HG02973 (cell line): ENCODE measurements around the gene DCTN5.
"Not testable (repeated sequence)": the region's sequence is repeated elsewhere in the genome, so short reads cannot be mapped to it uniquely, and the experiment has no call there.

ENCODE experiments used
- ATAC-seq: cut with Tn5 transposase; IDR thresholded peaks from one replicate; pipeline ENCODE4 v1.9.1; 2021; ENCODE audit warnings: moderate library complexity; ENCODE audit not compliant: unreplicated experiment

DCTN5 gene

DNA sequence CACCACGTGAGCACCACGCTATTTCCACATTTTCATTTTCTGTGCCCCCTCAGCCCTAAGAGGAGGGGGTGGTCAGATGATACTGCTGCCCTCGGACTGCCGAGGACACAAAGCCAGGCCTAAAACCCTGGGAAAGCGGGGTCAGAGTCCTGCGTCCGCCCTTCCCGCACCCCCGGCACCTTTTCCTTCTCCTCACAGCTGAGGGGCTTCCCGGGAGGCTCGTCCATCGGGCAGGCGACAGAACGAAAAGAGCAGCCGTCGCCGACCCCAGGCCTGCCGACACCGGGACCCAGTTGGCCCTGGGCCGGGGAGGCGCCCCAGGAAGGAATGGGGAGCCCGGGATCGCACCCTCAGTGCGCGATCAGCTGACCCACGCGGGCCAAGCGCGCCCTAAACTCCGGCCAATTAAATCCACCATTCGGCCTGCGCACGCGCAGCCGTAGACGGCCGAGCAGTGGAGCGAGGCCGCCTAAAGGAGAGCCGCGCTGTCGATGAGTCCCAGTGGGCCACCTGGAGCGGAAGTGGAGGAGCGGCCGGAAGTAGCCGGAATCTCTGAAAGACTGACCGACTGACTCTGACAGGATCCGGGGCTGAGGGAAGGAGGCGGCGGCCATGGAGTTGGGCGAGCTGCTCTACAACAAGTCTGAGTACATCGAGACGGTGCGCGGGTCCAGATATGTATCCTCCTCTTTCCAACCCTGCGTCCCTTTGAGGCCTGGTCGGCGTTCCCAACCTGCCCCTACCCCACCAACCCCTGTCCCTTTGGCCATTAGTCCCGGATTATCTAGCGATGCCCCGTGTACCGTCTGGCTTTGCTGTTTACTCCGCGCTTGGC is at the start of gene DCTN5, which contains the start of gene PALB2:
Gene DCTN5 (plus strand): TSS at position 536 of the 835 bp plus-strand sequence. CDS start 77 bp downstream, at position 613.
Gene PALB2 (minus strand): TSS at position 380 of the 835 bp plus-strand sequence. CDS start 153 bp downstream, at position 227.
- peak; percentile 90 for ATAC-seq

- no peak for ATAC-seq
Measured at GRCh38 chr16:23594186-23594585, 47.1 kb upstream of the DCTN5 start.

- no peak for ATAC-seq
Measured at GRCh38 chr16:23595246-23595950, 45.9 kb upstream of the DCTN5 start.

DNA sequence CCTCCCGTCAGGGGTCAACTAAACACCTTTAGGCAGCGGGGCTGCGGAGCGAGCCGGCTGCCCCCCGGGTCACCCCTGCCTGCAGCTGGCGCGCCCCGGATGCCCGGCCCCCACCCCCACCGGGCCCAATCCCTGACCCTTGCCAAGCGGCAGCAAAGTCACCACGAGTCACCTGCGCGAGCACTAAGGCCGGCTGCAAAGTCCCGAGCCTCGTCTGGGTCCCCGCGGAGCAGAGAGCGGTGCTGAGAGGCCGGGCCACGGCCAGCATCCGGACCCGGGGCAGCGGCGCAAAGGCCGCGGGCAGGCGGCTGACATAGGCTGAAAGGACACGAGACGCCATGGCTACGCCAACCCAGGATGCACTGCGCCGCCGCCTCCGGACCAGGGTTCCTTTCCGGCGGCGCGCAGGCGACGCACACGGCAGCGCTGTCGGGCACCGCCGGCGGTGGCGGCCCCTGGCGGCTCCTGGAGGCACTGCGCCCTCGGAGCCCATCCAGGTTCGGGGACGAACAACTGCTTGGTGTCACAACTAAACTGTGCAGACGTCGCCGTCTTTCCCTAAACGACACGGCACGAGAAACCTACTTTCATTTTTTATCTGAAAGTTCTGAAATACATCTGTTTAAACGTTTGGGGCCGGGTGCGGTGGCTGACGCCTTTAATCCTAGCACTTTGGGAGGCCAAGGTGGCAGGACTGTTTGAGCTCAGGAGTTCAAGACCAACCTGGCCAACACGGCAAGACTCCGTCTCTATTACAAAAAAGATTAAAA is 45.1 kb upstream of the DCTN5 start, which contains the start of gene NDUFAB1:
Gene NDUFAB1 (minus strand): TSS at position 366 of the 770 bp plus-strand sequence. CDS start 26 bp downstream, at position 340.
- ATAC-seq, result peak; percentile 88

DNA sequence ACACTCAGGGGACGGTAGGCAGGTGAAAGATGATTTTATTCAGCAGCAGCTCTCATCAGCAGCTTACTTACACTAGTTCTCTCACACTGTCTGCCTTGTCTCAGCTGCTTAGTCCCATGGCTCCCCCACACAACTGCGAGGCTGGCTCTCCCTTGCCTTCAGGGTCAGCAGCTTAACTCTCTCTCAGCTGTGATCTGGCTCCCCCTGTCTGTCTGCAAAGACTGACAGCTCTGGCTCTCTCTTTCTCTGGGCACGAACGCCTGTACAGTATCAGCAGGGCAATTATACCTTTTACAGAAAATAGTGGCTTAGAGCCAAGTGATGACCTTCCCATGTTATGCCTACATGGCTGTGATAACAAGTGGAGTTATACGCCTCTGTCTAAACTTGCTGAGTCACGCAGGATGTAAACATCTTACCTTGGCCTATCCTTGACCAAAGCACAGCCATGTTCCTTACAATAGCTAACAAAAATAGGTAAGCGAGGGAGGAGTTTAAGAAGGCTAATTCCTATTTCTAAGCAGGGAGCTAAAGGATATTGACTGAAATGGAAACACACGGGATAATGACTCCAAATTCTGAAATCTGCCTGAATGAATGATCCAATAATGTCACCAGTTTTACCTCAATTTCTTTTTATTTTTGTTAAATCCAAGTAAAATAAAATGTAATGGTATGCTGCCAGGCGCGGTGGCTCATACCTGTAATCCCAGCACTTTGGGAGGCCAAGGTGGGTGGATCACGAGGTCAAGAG is 44.1 kb upstream of the DCTN5 start:
- ATAC-seq, result no peak

DNA sequence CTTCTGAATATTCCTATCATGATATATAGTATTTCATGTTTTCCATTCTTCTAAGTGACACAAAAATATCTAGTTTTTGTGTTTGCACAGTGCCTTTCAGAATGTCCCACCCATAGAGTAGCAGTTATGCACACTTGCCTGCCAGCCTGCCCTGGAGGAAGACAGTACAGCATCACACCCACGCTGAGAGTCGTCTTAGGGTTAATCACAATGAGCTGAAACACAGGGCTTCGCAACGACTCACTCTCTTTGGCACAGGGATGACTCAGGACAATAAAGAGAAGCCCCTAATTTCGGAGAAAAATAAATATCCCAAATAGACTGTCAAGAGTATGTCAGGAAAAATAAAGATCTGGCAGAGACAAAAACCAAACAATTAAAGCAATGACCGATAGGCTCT is 33.5 kb upstream of the DCTN5 start:
- no peak for ATAC-seq

- ATAC-seq, result no peak
Measured at GRCh38 chr16:23608194-23608593, 33.1 kb upstream of the DCTN5 start.

- no peak for ATAC-seq
Measured at GRCh38 chr16:23609929-23610328, 31.3 kb upstream of the DCTN5 start.

GRCh38 chr16:23610905-23611304 is 30.4 kb upstream of the DCTN5 start:
- ATAC-seq, result not testable (repeated sequence)

- no peak for ATAC-seq
Measured at GRCh38 chr16:23611936-23612335, 29.3 kb upstream of the DCTN5 start.

- ATAC-seq, result no peak
Measured at GRCh38 chr16:23615805-23616204, 25.5 kb upstream of the DCTN5 start.

DNA sequence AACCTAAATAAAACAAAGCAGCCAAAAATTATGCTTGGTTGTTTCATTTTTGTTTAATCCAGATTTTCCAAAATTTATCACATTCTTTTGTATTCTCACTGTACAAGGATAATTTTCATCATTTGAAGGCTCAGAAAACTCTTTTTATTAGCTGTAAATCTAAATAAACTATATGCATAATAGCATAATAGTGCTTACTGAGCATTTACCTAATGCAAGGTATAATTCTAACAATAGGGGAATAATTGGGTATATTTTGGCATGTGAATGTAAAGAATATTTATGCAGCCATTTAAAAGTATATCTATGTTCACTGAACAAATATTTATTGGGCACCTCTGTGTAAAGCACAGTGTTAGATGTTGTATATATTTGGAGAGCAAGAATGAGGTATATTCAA is 17.2 kb upstream of the DCTN5 start:
- no peak for ATAC-seq

- ATAC-seq, result no peak
Measured at GRCh38 chr16:23629516-23629915, 11.8 kb upstream of the DCTN5 start.

DNA sequence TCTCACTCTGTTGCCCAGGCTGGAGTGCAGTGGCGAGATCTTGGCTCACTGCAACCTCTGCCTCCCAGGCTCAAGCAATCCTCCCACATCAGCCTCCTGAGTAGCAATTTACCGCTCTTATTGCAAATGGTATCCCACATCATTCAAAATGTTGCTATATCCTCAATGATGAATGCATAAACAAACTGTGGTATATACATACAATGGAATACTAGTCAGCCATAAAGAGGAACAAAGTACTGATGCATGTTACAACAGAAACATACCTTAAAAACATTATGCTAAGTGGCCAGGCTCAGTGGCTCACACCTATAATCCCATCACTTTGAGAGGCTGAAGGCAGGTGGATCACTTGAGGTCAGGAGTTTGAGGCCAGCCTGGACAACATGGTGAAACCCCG is 9.4 kb upstream of the DCTN5 start:
- ATAC-seq, result not testable (repeated sequence)

GRCh38 chr16:23634461-23635036 is 6.7 kb upstream of the DCTN5 start:
- ATAC-seq, result no peak

- ATAC-seq, result no peak
Measured at GRCh38 chr16:23635958-23636357, 5.3 kb upstream of the DCTN5 start.

DNA sequence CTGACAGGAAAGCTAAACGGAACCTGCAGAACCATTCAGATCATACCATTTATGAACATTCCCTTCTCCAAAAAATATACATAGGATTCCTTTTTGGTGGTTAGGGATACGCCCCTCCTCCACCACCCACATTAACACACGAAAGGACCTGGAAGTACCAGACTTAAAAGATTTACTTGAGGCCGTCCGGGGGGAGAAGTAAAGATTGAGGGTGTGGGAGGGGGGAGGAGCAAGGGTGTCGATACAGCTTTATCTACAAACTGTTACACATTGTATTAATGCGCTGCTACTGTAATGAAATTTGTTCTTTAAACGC is 693 bp upstream of the DCTN5 start:
- ATAC-seq, result no peak

DNA sequence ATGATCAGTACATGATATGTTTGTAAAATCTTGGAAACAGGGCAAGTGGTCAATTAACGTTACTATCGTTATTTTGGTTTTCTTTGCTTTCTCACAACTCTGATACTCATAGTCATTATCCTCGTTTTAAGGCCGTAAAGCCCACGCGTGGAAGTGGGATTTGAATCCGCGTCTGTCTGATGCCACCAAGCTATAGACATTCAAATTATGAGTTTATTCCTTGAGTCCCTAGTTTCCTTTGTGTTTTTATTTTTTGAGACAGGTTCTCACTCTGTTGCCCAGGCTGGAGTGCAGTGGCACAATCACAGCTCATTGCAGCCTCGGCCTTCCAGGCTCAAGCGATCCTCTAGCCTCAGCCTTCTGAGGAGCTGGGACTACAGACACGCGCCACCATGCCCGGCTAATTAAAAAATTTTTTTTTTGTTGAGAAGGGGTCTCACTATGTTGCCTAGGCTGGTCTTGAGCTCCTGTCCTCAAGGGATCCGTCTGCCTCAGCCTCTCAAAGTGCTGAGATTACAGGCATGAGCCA is 1.0 kb downstream of the DCTN5 start:
- ATAC-seq, result no peak

DNA sequence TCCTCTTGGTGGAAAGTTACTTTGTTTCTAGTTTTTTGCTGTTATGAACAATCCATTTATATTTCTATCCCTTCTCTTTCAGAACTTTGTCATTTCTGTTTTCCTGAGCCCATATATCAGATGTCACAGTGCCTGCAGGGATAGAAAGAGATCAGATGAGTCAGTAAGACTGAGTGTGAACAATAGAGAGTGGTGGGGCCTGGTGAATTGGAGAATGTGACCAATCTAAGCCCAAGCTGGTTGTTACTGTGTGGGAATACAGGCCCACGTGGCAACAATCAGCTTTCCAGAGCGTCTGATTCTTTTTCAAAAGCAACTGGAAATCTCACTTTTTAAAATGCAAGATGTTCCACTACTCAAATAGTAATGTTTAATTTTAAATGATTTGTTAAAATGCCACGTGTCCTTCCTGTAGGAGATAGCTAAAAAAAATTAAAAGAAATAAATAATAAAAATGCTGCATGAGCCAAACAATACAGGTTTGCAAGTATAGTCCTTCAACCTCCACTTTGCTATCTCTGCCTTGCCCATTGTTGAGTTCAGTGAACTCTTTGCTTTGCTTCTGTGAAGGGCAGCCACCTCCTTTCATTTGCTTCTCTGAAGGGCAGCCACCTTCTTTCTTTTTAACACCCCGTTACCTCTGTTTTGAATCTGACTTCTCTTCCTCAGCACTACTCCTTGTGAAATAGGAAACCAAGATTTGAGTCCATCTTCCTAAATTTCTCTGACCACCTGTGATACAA is 9.6 kb downstream of the DCTN5 start:
- no peak for ATAC-seq
